GM06990 (cell line): ENCODE results near the gene IRF9.

Source experiments
- DNase-seq: peaks from one replicate; pipeline ENCODE4 v3.0.0-alpha.2; 2011; ENCODE audit not compliant: insufficient read length; ENCODE audit errors: extremely low read depth
- H3K27me3 ChIP-seq: replicated peaks from 2 replicates; pipeline ENCODE4 v1.6.0; 2011; ENCODE audit warnings: low read length; ENCODE audit not compliant: control insufficient read depth, insufficient read depth
- H3K36me3 ChIP-seq: 2 replicates; pipeline ENCODE4 v1.5.1; 2011; ENCODE audit warnings: low read length; ENCODE audit not compliant: control insufficient read depth, insufficient read depth
- H3K4me3 ChIP-seq: replicated peaks from 2 replicates; pipeline ENCODE4 v1.5.1; 2011; ENCODE audit warnings: low read depth, mild to moderate bottlenecking, control low read depth, low read length
- TF ChIP-seq, protein P1 (sequence below): IDR thresholded peaks from 2 replicates; pipeline ENCODE4 v1.5.1; 2011; ENCODE audit warnings: low read length, control low read depth, mild to moderate bottlenecking, inconsistent platforms; ENCODE audit not compliant: insufficient read depth, poor library complexity, severe bottlenecking

Gene IRF9

DNA sequence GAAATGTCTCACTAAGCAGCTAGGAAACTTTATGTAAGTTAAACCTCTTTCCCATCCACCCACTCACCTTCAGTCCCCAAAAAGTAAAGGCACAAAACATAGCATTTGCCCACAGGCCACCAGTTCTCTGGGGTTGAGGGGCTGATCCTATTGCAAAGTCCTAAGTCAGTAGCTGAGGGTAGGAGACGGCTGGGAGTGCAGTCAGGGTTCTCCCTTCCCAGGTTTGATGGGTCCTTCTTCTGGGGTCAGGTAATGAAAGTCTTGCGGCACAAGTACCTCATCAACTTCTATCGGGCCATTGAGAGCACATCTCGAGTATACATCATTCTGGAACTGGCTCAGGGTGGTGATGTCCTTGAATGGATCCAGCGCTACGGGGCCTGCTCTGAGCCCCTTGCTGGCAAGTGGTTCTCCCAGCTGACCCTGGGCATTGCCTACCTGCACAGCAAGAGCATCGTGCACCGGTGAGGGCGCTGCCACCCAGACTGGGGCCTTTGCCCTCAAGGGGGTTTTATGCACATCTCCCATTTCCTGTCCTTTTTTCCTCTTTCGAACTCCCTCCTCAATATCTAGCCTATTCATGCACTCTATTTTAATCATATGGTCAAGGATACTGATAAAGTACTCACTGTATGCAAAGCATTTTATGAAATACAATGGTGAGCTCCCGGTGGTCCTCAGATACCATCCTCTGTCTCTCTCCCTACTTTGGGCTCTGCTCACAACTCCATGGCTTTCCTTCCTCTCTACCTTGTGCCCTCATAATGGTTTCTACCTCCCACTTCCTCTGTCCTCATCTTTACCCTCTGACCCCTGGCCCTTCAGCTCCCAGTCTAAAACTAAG, 45.4 kb downstream of the IRF9 start:
- H3K4me3 ChIP-seq = no peak overlapping the region
- H3K27me3 ChIP-seq = no peaks in the 10 kb centered on the region
- no peak for DNase-seq
- TF ChIP-seq, protein P1, sequence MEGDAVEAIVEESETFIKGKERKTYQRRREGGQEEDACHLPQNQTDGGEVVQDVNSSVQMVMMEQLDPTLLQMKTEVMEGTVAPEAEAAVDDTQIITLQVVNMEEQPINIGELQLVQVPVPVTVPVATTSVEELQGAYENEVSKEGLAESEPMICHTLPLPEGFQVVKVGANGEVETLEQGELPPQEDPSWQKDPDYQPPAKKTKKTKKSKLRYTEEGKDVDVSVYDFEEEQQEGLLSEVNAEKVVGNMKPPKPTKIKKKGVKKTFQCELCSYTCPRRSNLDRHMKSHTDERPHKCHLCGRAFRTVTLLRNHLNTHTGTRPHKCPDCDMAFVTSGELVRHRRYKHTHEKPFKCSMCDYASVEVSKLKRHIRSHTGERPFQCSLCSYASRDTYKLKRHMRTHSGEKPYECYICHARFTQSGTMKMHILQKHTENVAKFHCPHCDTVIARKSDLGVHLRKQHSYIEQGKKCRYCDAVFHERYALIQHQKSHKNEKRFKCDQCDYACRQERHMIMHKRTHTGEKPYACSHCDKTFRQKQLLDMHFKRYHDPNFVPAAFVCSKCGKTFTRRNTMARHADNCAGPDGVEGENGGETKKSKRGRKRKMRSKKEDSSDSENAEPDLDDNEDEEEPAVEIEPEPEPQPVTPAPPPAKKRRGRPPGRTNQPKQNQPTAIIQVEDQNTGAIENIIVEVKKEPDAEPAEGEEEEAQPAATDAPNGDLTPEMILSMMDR = no peak
- peaks cover 40% of the 10 kb centered on the region for H3K36me3 ChIP-seq

DNA sequence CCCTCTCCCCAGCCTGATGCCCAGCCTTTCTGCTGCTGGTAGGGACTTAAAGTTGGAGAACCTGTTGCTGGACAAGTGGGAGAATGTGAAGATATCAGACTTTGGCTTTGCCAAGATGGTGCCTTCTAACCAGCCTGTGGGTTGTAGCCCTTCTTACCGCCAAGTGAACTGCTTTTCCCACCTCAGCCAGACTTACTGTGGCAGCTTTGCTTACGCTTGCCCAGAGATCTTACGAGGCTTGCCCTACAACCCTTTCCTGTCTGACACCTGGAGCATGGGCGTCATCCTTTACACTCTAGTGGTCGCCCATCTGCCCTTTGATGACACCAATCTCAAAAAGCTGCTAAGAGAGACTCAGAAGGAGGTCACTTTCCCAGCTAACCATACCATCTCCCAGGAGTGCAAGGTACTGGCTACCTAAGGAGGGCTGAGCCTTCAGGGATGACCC, 46.1 kb downstream of the IRF9 start:
- no peak for DNase-seq
- peaks cover 38% of the 10 kb centered on the region for H3K36me3 ChIP-seq

DNA sequence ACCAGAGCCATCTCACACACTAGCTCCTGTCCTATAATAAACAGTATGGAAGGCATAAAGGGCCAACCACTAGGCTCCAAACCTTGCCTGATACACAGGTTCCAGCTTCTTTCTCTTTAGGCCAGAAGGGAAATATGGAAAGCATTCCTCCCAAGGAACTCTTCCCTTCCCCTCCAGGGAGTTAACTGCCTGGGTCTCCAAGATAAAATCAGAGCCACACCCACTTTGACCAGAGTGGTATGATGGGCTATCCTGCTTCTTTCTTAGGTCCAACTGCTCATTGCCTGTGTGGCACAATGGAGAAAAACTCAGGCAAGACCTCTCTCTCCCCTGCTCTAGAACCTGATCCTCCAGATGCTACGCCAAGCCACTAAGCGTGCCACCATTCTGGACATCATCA, 46.6 kb downstream of the IRF9 start:
- Histone ChIP-seq H3K27me3 (no peaks in the 10 kb centered on the region), H3K4me3 (no peak overlapping the region), H3K36me3 (peaks cover 38% of the 10 kb centered on the region)
- no peak for DNase-seq
- TF ChIP-seq, protein P1 = no peak

More for the DNA sequence above, 46.1 kb downstream of the IRF9 start:
- H3K27me3 ChIP-seq = no peaks in the 10 kb centered on the region
- H3K4me3 ChIP-seq = no peak overlapping the region
- TF ChIP-seq, protein P1 = no peak

DNA sequence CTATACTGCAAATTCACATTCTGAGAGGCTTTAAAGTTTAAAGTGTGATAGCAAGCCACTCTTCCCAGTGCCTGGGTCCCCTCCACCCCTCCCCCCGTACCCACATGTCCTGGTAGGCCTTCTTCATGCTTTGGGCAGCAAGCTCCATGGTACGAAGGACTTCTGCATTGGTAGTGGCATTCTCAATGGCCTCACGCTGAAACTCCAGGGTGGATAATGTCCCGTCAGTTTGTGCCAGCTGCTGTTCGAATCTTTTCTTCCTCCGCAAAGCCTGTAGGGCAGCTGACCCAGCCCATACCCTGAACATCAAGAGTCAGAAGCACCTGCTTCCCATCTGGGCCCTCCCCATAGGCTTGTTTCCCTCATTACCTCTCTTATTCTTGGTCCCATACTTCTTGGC, 50.2 kb downstream of the IRF9 start:
- Histone ChIP-seq H3K36me3 (peaks cover 29% of the 10 kb centered on the region), H3K27me3 (no peaks in the 10 kb centered on the region), H3K4me3 (no peak overlapping the region)
- no peak for DNase-seq
- TF ChIP-seq, protein P1 = no peak

DNA sequence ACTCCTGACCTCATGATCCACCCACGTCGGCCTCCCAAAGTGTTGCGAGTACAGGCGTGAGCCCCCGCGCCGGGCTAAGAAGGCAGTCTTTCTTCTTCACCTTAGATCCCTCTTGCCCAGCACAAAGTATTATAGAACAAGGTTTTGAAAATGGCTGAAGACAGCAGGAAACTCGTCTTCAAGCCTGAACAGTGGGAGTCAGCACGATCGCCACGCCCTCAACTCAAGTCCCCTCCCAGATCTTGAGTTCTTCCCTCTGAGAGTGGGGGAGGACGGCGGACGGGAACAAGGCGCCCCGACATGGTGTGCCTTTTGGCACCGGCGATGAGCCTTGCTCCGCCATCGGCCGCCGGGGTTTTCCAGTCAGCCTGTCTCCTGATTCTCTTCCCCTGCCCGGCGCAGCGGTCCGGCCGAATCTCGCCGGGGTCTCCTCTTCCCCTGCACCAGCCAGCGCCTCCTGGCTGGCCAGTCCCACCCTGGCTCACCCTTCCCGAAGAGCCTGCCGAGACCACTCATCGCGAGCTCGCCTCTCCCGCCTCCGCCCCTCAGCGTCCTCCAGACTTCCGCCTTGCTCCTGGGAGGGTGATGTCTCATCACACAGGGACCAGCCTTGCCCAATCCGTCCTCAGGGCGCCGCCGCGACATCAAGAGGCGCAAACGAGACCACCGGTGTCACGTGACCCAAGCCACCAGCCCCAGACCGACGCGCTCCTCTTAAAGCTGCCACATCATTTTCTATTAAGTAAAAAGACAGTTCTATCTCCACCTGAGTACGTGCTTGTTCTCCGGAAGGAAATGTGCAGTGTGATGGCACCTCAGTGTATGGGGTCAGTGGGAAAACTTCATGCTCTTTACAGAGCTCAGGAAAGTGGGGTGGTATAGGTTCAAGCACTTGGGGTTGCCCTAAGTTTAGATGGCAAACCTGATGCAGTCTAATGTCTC, 52.1 kb downstream of the IRF9 start, which contains the start of gene CHMP4A:
TSS of gene CHMP4A (minus strand) at position 565 of the 942 bp plus-strand sequence. CDS start at position 516, 49 bp downstream.
- Histone ChIP-seq H3K4me3 (peak within 1 kb of the TSS; percentile 82), H3K27me3 (no peaks in the 10 kb centered on the region), H3K36me3 (peaks cover 19% of the 10 kb centered on the region)
- DNase-seq = peak; percentile 96
- TF ChIP-seq, protein P1 = no peak
